ENCODE data around the gene SYTL2. TPM values are rescaled to one million over a fixed set of nuclear protein-coding genes. Genes with fewer than 3 reads are reported as not detected.
"Not testable (repeated sequence)": the region's sequence is repeated elsewhere in the genome, so short reads cannot be mapped to it uniquely, and the experiment has no call there.

Gene SYTL2
- 4.7 and 5.6 TPM in 2 replicates for total RNA-seq
- long read RNA-seq, full-length matches to known transcripts = 1 of 7 reads
- long read RNA-seq, partial matches to known transcripts = 1 of 7 reads
- long read RNA-seq, other reads (novel, unspliced or antisense) = 5 of 7 reads

- peak; percentile 32 for DNase-seq (ENCODE audit: low spot score, unreplicated experiment)
- Mint-ChIP-seq H3K27me3 (peaks cover 50% of the 10 kb centered on the region), H3K36me3 (ENCODE audit: insufficient read depth) (no peaks in the 10 kb centered on the region), H3K27ac (peak within 1 kb of the TSS; percentile 89), H3K4me3 (ENCODE audit: low read depth) (peak within 1 kb of the TSS; percentile 71), H3K9me3 (ENCODE audit: low read depth) (no peaks in the 10 kb centered on the region), H3K4me1 (ENCODE audit: low read depth) (peaks cover 10% of the 10 kb centered on the region)
- TF ChIP-seq CTCF (IDR thresholded peaks at IDR 0.05; ENCODE audit: unreplicated experiment) = no peak
These were observed at the start of gene SYTL2 for GRCh38 chr11:85810871-85811611. Gene SYTL2, minus strand, starts transcription at chr11:85811141. Its CDS starts 53,416 bp downstream, at chr11:85757725.

- H3K36me3 Mint-ChIP-seq (ENCODE audit: insufficient read depth); H3K4me3 Mint-ChIP-seq (ENCODE audit: low read depth); H3K27me3 Mint-ChIP-seq; H3K4me1 Mint-ChIP-seq (ENCODE audit: low read depth); H3K27ac Mint-ChIP-seq; H3K9me3 Mint-ChIP-seq (ENCODE audit: low read depth); DNase-seq (ENCODE audit: low spot score, unreplicated experiment): not testable (repeated sequence)
These were observed 48.6 kb upstream of the SYTL2 start for GRCh38 chr11:85859541-85859940.

GRCh38 chr11:85857098-85857497 lies 46.2 kb upstream of the SYTL2 start:
- Mint-ChIP-seq H3K36me3 (ENCODE audit: insufficient read depth) (peaks cover 4% of the 10 kb centered on the region), H3K4me3 (ENCODE audit: low read depth) (no peak overlapping the region), H3K4me1 (ENCODE audit: low read depth) (peaks cover 7% of the 10 kb centered on the region), H3K9me3 (ENCODE audit: low read depth) (peaks cover 11% of the 10 kb centered on the region), H3K27ac (no peak overlapping the region), H3K27me3 (no peaks in the 10 kb centered on the region)
- no peak for TF ChIP-seq CTCF (IDR thresholded peaks at IDR 0.05; ENCODE audit: unreplicated experiment)
- no peak for DNase-seq (ENCODE audit: low spot score, unreplicated experiment)

- Mint-ChIP-seq H3K4me3 (ENCODE audit: low read depth) (peak within 1 kb of the TSS; percentile 82), H3K4me1 (ENCODE audit: low read depth) (peaks cover 7% of the 10 kb centered on the region), H3K9me3 (ENCODE audit: low read depth) (peaks cover 16% of the 10 kb centered on the region), H3K27ac (peak within 1 kb of the TSS; percentile 97), H3K27me3 (no peaks in the 10 kb centered on the region), H3K36me3 (ENCODE audit: insufficient read depth) (peaks cover 7% of the 10 kb centered on the region)
- TF ChIP-seq CTCF (IDR thresholded peaks at IDR 0.05; ENCODE audit: unreplicated experiment) = no peak
- no peak for DNase-seq (ENCODE audit: low spot score, unreplicated experiment)
These were observed 44.4 kb upstream of the SYTL2 start, which contains the start of gene CCDC83 for GRCh38 chr11:85855341-85855656. Gene CCDC83, plus strand, starts transcription at chr11:85855383. Its CDS starts 9,741 bp downstream, at chr11:85865124.

- no peaks in the 10 kb centered on the region for H3K27me3 Mint-ChIP-seq
- DNase-seq (ENCODE audit: low spot score, unreplicated experiment) = peak; percentile 97
These were observed 43.8 kb upstream of the SYTL2 start for GRCh38 chr11:85854557-85855340.

More at GRCh38 chr11:85854557-85855340, 43.8 kb upstream of the SYTL2 start:
- TF ChIP-seq CTCF (IDR thresholded peaks at IDR 0.05; ENCODE audit: unreplicated experiment) = peak; percentile 92
- H3K4me3 Mint-ChIP-seq (ENCODE audit: low read depth) = peak overlapping the region; percentile 82
- H3K9me3 Mint-ChIP-seq (ENCODE audit: low read depth) = peaks cover 19% of the 10 kb centered on the region
- H3K36me3 Mint-ChIP-seq (ENCODE audit: insufficient read depth) = peaks cover 9% of the 10 kb centered on the region
- peak overlapping the region; percentile 97 for H3K27ac Mint-ChIP-seq
- H3K4me1 Mint-ChIP-seq (ENCODE audit: low read depth) = peaks cover 7% of the 10 kb centered on the region

All from progenitor cell of endocrine pancreas (in vitro differentiated cells).